T-cell (primary cell): ENCODE data around the gene LRRC17. TPM values are rescaled to one million over a fixed set of nuclear protein-coding genes. Genes with fewer than 3 reads are reported as not detected.

ENCODE experiments used
- ATAC-seq, 4 experiments: fragments of 200-7000 bp in 3 of 4; fragments of 150-1000 bp in 1 of 4; cut with Tn5 transposase; replicated peaks in 1 of 4; 1 replicate in 3 of 4; 2 replicates in 1 of 4; pipeline ENCODE4 v1.10.0; 2021; ENCODE audit warnings: moderate library complexity in 3 of 4, mild to moderate bottlenecking in 2 of 4, moderate number of reproducible peaks in 1 of 4
- CTCF ChIA-PET, 2 donors: fragments of 300-600 bp; sonication (Branson Sonifier 250); formaldehyde crosslinking; loops; one replicate each; lab custom pipeline; 2022; ENCODE audit warnings: antibody characterized with exemption in 2 of 2; lab: Charles Lee
- POLR2A ChIA-PET, 2 donors: fragments of 300-600 bp; sonication (Branson Sonifier 250); formaldehyde crosslinking; loops; one replicate each; lab custom pipeline; 2022; ENCODE audit warnings: antibody characterized with exemption in 2 of 2; lab: Charles Lee
- DNase-seq, 35 experiments: peaks; one replicate each; pipeline versions ENCODE4 v3.0.0 to v3.0.0-alpha.2; 2013 to 2023
- H3K27ac ChIP-seq: one replicate; pipeline ENCODE4 v1.5.1; 2013; ENCODE audit warnings: low read length
- H3K27me3 ChIP-seq, 2 experiments: replicated peaks in 1 of 2; 1 replicate in 1 of 2; 2 replicates in 1 of 2; pipeline versions ENCODE4 v1.6.1 to v1.7.0; 2013; ENCODE audit warnings: low read length in 1 of 2, mixed read lengths in 1 of 2; ENCODE audit not compliant: control insufficient read depth in 2 of 2, insufficient read depth in 2 of 2; ENCODE audit errors: extremely low read depth in 1 of 2
- H3K36me3 ChIP-seq, 2 donors: 1 replicate in 1 of 2; 2 replicates in 1 of 2; pipeline versions ENCODE4 v1.6.1 to v1.7.0; 2013; ENCODE audit warnings: low read length in 1 of 2; ENCODE audit not compliant: control insufficient read depth in 2 of 2, insufficient read depth in 1 of 2; ENCODE audit errors: extremely low read depth in 1 of 2
- H3K4me1 ChIP-seq, 2 experiments: 1 replicate in 1 of 2; 2 replicates in 1 of 2; pipeline versions ENCODE4 v1.6.1 to v1.7.0; 2013; ENCODE audit warnings: low read length in 2 of 2, mixed read lengths in 1 of 2; ENCODE audit not compliant: insufficient read depth in 2 of 2, control insufficient read depth in 1 of 2; ENCODE audit errors: extremely low read depth in 1 of 2
- H3K4me3 ChIP-seq, 2 donors: 1 replicate in 1 of 2; 2 replicates in 1 of 2; pipeline versions ENCODE4 v1.5.1 to v1.7.0; 2013; ENCODE audit warnings: mild to moderate bottlenecking in 2 of 2, low read length in 1 of 2, moderate library complexity in 1 of 2; ENCODE audit not compliant: control insufficient read depth in 1 of 2; ENCODE audit errors: extremely low read depth in 1 of 2
- H3K9me3 ChIP-seq: 2 replicates; pipeline ENCODE4 v1.7.0; 2013
- H3K27ac Mint-ChIP-seq, 2 donors: one replicate each; pipeline ENCODE4 v1.8.0; 2020 to 2021; ENCODE audit warnings: mild to moderate bottlenecking in 2 of 2, mixed read lengths in 2 of 2
- H3K27me3 Mint-ChIP-seq, 2 donors: one replicate each; pipeline ENCODE4 v1.8.0; 2021 to 2022; ENCODE audit warnings: mixed read lengths in 2 of 2
- H3K36me3 Mint-ChIP-seq: one replicate; pipeline ENCODE4 v1.8.0; 2021; ENCODE audit warnings: mixed read lengths
- H3K4me1 Mint-ChIP-seq, 3 donors: one replicate each; pipeline ENCODE4 v1.8.0; 2020 to 2022; ENCODE audit warnings: mixed read lengths in 3 of 3, mild to moderate bottlenecking in 1 of 3
- H3K4me3 Mint-ChIP-seq, 3 donors: one replicate each; pipeline ENCODE4 v1.8.0; 2020 to 2022; ENCODE audit warnings: mild to moderate bottlenecking in 3 of 3, mixed read lengths in 3 of 3, moderate library complexity in 3 of 3
- H3K9me3 Mint-ChIP-seq, 3 donors: one replicate each; pipeline ENCODE4 v1.8.0; 2020 to 2022; ENCODE audit warnings: mixed read lengths in 3 of 3
- WGBS: methylation state at CpG from one replicate; pipeline ENCODE4 v1.1.5; 2013; ENCODE audit warnings: missing lambda C conversion rate; ENCODE audit not compliant: insufficient coverage; 5-methylcytosine and 5-hydroxymethylcytosine counted together
- total RNA-seq, 35 experiments: library from RNA in 6 of 35; stranded (reverse) in 6 of 35; fragments of 120-200 nt in 1 of 35; gene quantifications; one replicate each; pipeline versions ENCODE4 v1.2.1 to v1.2.4 and lab custom pipeline; 2013 to 2026

Gene LRRC17
- total RNA-seq, 5 donors from 2014 or later (not counting 1 experiment from before 2014, with no cell fraction given) = 0.18 to 0.47 (median 0.36) TPM

GRCh38 chr7:102913826-102914225 is 1.0 kb downstream of the LRRC17 start:
- DNase-seq = no peak
- Mint-ChIP-seq H3K27ac (no peak overlapping the region), H3K27me3 (peaks cover 0 to 5% of the 10 kb centered on the region in 2 donors), H3K4me3 (no peak overlapping the region), H3K9me3 (no peaks in the 10 kb centered on the region), H3K36me3 (peaks cover 12% of the 10 kb centered on the region), H3K4me1 (peaks cover 0 to 4% (median 3%) of the 10 kb centered on the region in 3 donors)
- Histone ChIP-seq H3K27ac (no peak overlapping the region), H3K4me1 (no peaks in the 10 kb centered on the region), H3K4me3 (no peak overlapping the region), H3K9me3 (no peaks in the 10 kb centered on the region), H3K36me3 (no peaks in the 10 kb centered on the region), H3K27me3 (peaks cover 0 to 7% of the 10 kb centered on the region in 2 experiments)
- WGBS = 95% methylated on average over 6 of the region's 9 CpGs
- no peak for ATAC-seq
- POLR2A ChIA-PET = interaction anchor here in 1 of 2 donors (0.6 kb wide), 1 partner anchor 16 kb away, joined by 3 read pairs; no protein-coding TSS in a partner anchor
- CTCF ChIA-PET = no interaction called here

GRCh38 chr7:102914585-102914984 is 1.8 kb downstream of the LRRC17 start:
- no peak overlapping the region for H3K27ac ChIP-seq
- peaks cover 0 to 4% (median 3%) of the 10 kb centered on the region in 3 donors for H3K4me1 Mint-ChIP-seq
- no peaks in the 10 kb centered on the region for H3K9me3 Mint-ChIP-seq

GRCh38 chr7:102916426-102916825 is 3.6 kb downstream of the LRRC17 start:
- H3K36me3 Mint-ChIP-seq = peaks cover 6% of the 10 kb centered on the region
- ChIA-PET CTCF (no interaction called here), POLR2A (no interaction called here)
- ATAC-seq (no peak), DNase-seq (no peak)
- Histone ChIP-seq H3K4me3 (no peak overlapping the region), H3K4me1 (no peaks in the 10 kb centered on the region), H3K27ac (no peak overlapping the region), H3K36me3 (no peaks in the 10 kb centered on the region), H3K9me3 (no peaks in the 10 kb centered on the region), H3K27me3 (no peaks in the 10 kb centered on the region)
- H3K4me3 Mint-ChIP-seq = no peak overlapping the region
- H3K9me3 Mint-ChIP-seq = no peaks in the 10 kb centered on the region
- peaks cover 0 to 4% (median 3%) of the 10 kb centered on the region in 3 donors for H3K4me1 Mint-ChIP-seq
- no peaks in the 10 kb centered on the region for H3K27me3 Mint-ChIP-seq
- no peak overlapping the region for H3K27ac Mint-ChIP-seq
- WGBS = 100% methylated on average over 1 of the region's 3 CpGs

More at GRCh38 chr7:102914585-102914984, 1.8 kb downstream of the LRRC17 start:
- Mint-ChIP-seq H3K36me3 (peaks cover 12% of the 10 kb centered on the region), H3K4me3 (no peak overlapping the region), H3K27ac (no peak overlapping the region), H3K27me3 (peaks cover 0 to 5% of the 10 kb centered on the region in 2 donors)
- H3K4me1 ChIP-seq = no peaks in the 10 kb centered on the region
- WGBS = 95% methylated on average over 7 of the region's 8 CpGs
- H3K36me3 ChIP-seq = no peaks in the 10 kb centered on the region
- CTCF ChIA-PET = no interaction called here
- no peak overlapping the region for H3K4me3 ChIP-seq
- H3K9me3 ChIP-seq = no peaks in the 10 kb centered on the region
- DNase-seq (no peak), ATAC-seq (no peak)
- POLR2A ChIA-PET = interaction anchor here in 1 of 2 donors (0.6 kb wide), 1 partner anchor 17 kb away, joined by 3 read pairs; no protein-coding TSS in a partner anchor
- H3K27me3 ChIP-seq = peaks cover 0 to 2% of the 10 kb centered on the region in 2 experiments

GRCh38 chr7:102916881-102917280 is 4.1 kb downstream of the LRRC17 start:
- POLR2A ChIA-PET = no interaction called here

GRCh38 chr7:102917436-102918353 is 4.9 kb downstream of the LRRC17 start:
- WGBS = 89% methylated on average over 4 of the region's 5 CpGs
- ATAC-seq = no peak
- H3K27ac Mint-ChIP-seq = no peak overlapping the region
- H3K27me3 ChIP-seq = no peaks in the 10 kb centered on the region
- CTCF ChIA-PET = no interaction called here
- H3K36me3 Mint-ChIP-seq = no peaks in the 10 kb centered on the region
- H3K36me3 ChIP-seq = no peaks in the 10 kb centered on the region
- POLR2A ChIA-PET = no interaction called here
- peaks cover 0 to 3% (median 3%) of the 10 kb centered on the region in 3 donors for H3K4me1 Mint-ChIP-seq
- H3K9me3 Mint-ChIP-seq = no peaks in the 10 kb centered on the region
- H3K4me3 ChIP-seq = no peak overlapping the region
- no peak overlapping the region for H3K4me3 Mint-ChIP-seq
- no peaks in the 10 kb centered on the region for H3K9me3 ChIP-seq
- no peak for DNase-seq
- no peaks in the 10 kb centered on the region for H3K4me1 ChIP-seq
- no peak overlapping the region for H3K27ac ChIP-seq
- H3K27me3 Mint-ChIP-seq = no peaks in the 10 kb centered on the region

More at GRCh38 chr7:102916881-102917280, 4.1 kb downstream of the LRRC17 start:
- no peak for ATAC-seq
- Mint-ChIP-seq H3K27ac (no peak overlapping the region), H3K27me3 (no peaks in the 10 kb centered on the region), H3K4me1 (peaks cover 0 to 4% (median 3%) of the 10 kb centered on the region in 3 donors), H3K36me3 (peaks cover 5% of the 10 kb centered on the region), H3K4me3 (no peak overlapping the region), H3K9me3 (no peaks in the 10 kb centered on the region)
- no peaks in the 10 kb centered on the region for H3K9me3 ChIP-seq
- H3K4me1 ChIP-seq = no peaks in the 10 kb centered on the region
- H3K36me3 ChIP-seq = no peaks in the 10 kb centered on the region
- CTCF ChIA-PET = no interaction called here
- H3K4me3 ChIP-seq = no peak overlapping the region
- no peaks in the 10 kb centered on the region for H3K27me3 ChIP-seq
- DNase-seq = no peak
- H3K27ac ChIP-seq = no peak overlapping the region

GRCh38 chr7:102918845-102919244 is 6.0 kb downstream of the LRRC17 start:
- Histone ChIP-seq H3K4me1 (no peaks in the 10 kb centered on the region), H3K27me3 (no peaks in the 10 kb centered on the region), H3K36me3 (no peaks in the 10 kb centered on the region), H3K27ac (no peak overlapping the region), H3K9me3 (no peaks in the 10 kb centered on the region), H3K4me3 (no peak overlapping the region)
- H3K27me3 Mint-ChIP-seq = no peaks in the 10 kb centered on the region
- ATAC-seq = no peak
- no peak for DNase-seq
- ChIA-PET CTCF (no interaction called here), POLR2A (no interaction called here)
- no peaks in the 10 kb centered on the region for H3K36me3 Mint-ChIP-seq
- WGBS = no CpG with 5 or more reads among the region's 1 CpG
- H3K4me3 Mint-ChIP-seq = no peak overlapping the region
- no peaks in the 10 kb centered on the region for H3K9me3 Mint-ChIP-seq
- H3K27ac Mint-ChIP-seq = no peak overlapping the region
- no peaks in the 10 kb centered on the region for H3K4me1 Mint-ChIP-seq
